HG03064 (cell line): Measurements from ENCODE around the gene LPA.

Experiments
- ATAC-seq: cut with Tn5 transposase; IDR thresholded peaks from one replicate; pipeline ENCODE4 v1.9.1; 2021; ENCODE audit warnings: low read depth; ENCODE audit not compliant: unreplicated experiment

LPA gene

GRCh38 chr6:160520043-160520904, 143.8 kb downstream of the LPA start:
- ATAC-seq = peak; percentile 81

- peak; percentile 86 for ATAC-seq
Measured at GRCh38 chr6:160519603-160520042, 144.5 kb downstream of the LPA start.

GRCh38 chr6:160519133-160519532, 144.9 kb downstream of the LPA start:
- ATAC-seq = no peak

GRCh38 chr6:160513836-160514235, 150.2 kb downstream of the LPA start:
- no peak for ATAC-seq

- no peak for ATAC-seq
Measured at GRCh38 chr6:160510976-160511617, 153.0 kb downstream of the LPA start.

- ATAC-seq = no peak
Measured at GRCh38 chr6:160510199-160510598, 153.9 kb downstream of the LPA start.

- ATAC-seq = no peak
Measured at GRCh38 chr6:160509610-160510009, 154.5 kb downstream of the LPA start.

GRCh38 chr6:160508599-160508998, 155.5 kb downstream of the LPA start:
- ATAC-seq = no peak

- ATAC-seq = no peak
Measured at GRCh38 chr6:160507420-160507819, 156.7 kb downstream of the LPA start.

GRCh38 chr6:160505970-160506369, 158.1 kb downstream of the LPA start:
- no peak for ATAC-seq

- ATAC-seq = no peak
Measured at GRCh38 chr6:160500639-160501038, 163.4 kb downstream of the LPA start.

- ATAC-seq = no peak
Measured at GRCh38 chr6:160494576-160494975, 169.5 kb downstream of the LPA start.

GRCh38 chr6:160489091-160489490, 175.0 kb downstream of the LPA start:
- no peak for ATAC-seq

GRCh38 chr6:160487116-160487515, 177.0 kb downstream of the LPA start:
- no peak for ATAC-seq
